ENCODE measurements around the gene RUSC2. TPM values are rescaled to one million over a fixed set of nuclear protein-coding genes. Genes with fewer than 3 reads are reported as not detected.

The RUSC2 gene, protein sequence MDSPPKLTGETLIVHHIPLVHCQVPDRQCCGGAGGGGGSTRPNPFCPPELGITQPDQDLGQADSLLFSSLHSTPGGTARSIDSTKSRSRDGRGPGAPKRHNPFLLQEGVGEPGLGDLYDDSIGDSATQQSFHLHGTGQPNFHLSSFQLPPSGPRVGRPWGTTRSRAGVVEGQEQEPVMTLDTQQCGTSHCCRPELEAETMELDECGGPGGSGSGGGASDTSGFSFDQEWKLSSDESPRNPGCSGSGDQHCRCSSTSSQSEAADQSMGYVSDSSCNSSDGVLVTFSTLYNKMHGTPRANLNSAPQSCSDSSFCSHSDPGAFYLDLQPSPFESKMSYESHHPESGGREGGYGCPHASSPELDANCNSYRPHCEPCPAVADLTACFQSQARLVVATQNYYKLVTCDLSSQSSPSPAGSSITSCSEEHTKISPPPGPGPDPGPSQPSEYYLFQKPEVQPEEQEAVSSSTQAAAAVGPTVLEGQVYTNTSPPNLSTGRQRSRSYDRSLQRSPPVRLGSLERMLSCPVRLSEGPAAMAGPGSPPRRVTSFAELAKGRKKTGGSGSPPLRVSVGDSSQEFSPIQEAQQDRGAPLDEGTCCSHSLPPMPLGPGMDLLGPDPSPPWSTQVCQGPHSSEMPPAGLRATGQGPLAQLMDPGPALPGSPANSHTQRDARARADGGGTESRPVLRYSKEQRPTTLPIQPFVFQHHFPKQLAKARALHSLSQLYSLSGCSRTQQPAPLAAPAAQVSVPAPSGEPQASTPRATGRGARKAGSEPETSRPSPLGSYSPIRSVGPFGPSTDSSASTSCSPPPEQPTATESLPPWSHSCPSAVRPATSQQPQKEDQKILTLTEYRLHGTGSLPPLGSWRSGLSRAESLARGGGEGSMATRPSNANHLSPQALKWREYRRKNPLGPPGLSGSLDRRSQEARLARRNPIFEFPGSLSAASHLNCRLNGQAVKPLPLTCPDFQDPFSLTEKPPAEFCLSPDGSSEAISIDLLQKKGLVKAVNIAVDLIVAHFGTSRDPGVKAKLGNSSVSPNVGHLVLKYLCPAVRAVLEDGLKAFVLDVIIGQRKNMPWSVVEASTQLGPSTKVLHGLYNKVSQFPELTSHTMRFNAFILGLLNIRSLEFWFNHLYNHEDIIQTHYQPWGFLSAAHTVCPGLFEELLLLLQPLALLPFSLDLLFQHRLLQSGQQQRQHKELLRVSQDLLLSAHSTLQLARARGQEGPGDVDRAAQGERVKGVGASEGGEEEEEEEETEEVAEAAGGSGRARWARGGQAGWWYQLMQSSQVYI (N-terminal part only)
- total RNA-seq: 10 to 100 TPM; 16.0 to 42.7 (median 28.0) TPM

- ATAC-seq (ENCODE audit: low FRiP score in 2 of 2) (peak; percentile 92 to 93), DNase-seq (peak; percentile 85 to 96)
- no peaks in the 10 kb centered on the region for H3K27me3 ChIP-seq
- TF ChIP-seq POLR2A (IDR thresholded peaks at IDR 0.05): peak in 3 of 4 donors; percentile 31 to 77 (median 48)
- TF ChIP-seq EP300 (IDR thresholded peaks at IDR 0.05): peak in 1 of 4 donors; percentile 11
- peak; percentile 48 to 84 for TF ChIP-seq POLR2AphosphoS5 (IDR thresholded peaks at IDR 0.05)
- TF ChIP-seq CTCF (IDR thresholded peaks at IDR 0.05): peak; percentile 39 to 76 (median 66)
- WGBS, 2 donors: 6 to 10% methylated on average over 5 to 28 of the region's 71 CpGs
- peaks cover 11 to 36% (median 18%) of the 10 kb centered on the region in 4 donors for H3K4me1 ChIP-seq
- H3K4me3 ChIP-seq: peak within 1 kb of the TSS; percentile 49 to 90 (median 78)
- peak within 1 kb of the TSS; percentile 90 to 95 (median 93) for H3K27ac ChIP-seq
- no peaks in the 10 kb centered on the region for H3K9me3 ChIP-seq
- no peaks in the 10 kb centered on the region for H3K36me3 ChIP-seq
These were observed at the start of gene RUSC2 for GRCh38 chr9:35489313-35490154. RUSC2 (plus strand) TSS chr9:35490111; CDS start chr9:35546522, 56,411 bp downstream.

GRCh38 chr9:35446012-35446411, 43.9 kb upstream of the RUSC2 start:
- WGBS, 2 donors: 87% methylated on average over 3 of the region's 3 CpGs
- DNase-seq: no peak
- no peak for ATAC-seq (ENCODE audit: low FRiP score in 2 of 2)

DNA sequence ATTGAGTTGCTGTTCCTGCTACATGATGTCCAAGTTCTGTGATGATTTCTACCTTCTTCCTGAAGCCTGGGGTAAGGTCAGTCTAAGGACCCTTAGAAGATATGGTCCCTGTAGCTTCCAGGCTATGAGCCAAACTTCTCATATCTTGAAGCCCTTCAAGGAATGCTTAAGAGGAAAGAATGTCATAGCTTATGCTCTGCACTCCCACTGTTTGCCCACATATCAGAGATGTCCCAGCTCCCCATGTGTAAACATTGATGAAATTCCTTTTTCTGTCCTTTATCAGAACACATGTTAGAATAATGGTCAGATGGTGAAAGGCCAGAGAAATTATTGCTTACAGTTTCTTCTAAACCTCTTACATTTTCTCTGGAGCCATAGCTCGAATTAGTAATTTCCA, 41.4 kb upstream of the RUSC2 start:
- ATAC-seq (ENCODE audit: low FRiP score in 2 of 2) (no peak), DNase-seq (no peak)
- no peaks in the 10 kb centered on the region for H3K9me3 ChIP-seq
- H3K27me3 ChIP-seq: no peaks in the 10 kb centered on the region
- no peaks in the 10 kb centered on the region for H3K36me3 ChIP-seq
- H3K27ac ChIP-seq: no peak overlapping the region
- no peaks in the 10 kb centered on the region for H3K4me1 ChIP-seq
- 61 to 70% methylated on average over 1 of the region's 1 CpG for WGBS, 2 donors
- TF ChIP-seq POLR2A (IDR thresholded peaks at IDR 0.05): no peak
- TF ChIP-seq CTCF (IDR thresholded peaks at IDR 0.05): no peak
- TF ChIP-seq POLR2AphosphoS5 (IDR thresholded peaks at IDR 0.05): no peak
- TF ChIP-seq EP300 (IDR thresholded peaks at IDR 0.05): no peak
- H3K4me3 ChIP-seq: no peak overlapping the region

More at GRCh38 chr9:35446012-35446411, 43.9 kb upstream of the RUSC2 start:
- TF ChIP-seq CTCF (IDR thresholded peaks at IDR 0.05) (no peak), EP300 (IDR thresholded peaks at IDR 0.05) (no peak), POLR2A (IDR thresholded peaks at IDR 0.05) (no peak), POLR2AphosphoS5 (IDR thresholded peaks at IDR 0.05) (no peak)
- Histone ChIP-seq H3K4me3 (no peak overlapping the region), H3K27ac (no peak overlapping the region), H3K27me3 (no peaks in the 10 kb centered on the region), H3K4me1 (no peaks in the 10 kb centered on the region), H3K9me3 (no peaks in the 10 kb centered on the region), H3K36me3 (no peaks in the 10 kb centered on the region)

DNA sequence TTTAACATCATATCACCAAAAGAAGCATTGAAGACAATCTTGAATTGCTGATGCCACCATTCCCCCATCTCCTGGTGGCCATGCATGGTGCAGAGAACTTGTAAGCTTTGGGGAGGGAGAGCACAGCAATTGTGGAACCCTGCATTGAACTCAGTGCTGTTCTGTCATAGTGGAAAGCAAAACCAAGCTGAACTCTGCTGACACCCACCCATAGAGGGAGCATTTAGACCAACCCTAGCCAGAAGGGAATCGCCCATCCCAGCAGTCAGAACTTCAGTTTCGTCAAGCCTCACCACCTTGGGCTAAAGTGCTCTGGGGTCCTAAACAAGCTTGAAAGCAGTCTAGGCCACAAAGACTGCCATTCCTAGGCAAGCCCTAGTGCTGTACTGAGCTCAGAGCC, 37.4 kb upstream of the RUSC2 start:
- Histone ChIP-seq H3K27me3 (no peaks in the 10 kb centered on the region), H3K27ac (no peak overlapping the region), H3K9me3 (peaks cover 0 to 4% (median 0%) of the 10 kb centered on the region in 4 donors), H3K36me3 (no peaks in the 10 kb centered on the region), H3K4me1 (no peaks in the 10 kb centered on the region), H3K4me3 (no peak overlapping the region)
- TF ChIP-seq POLR2AphosphoS5 (IDR thresholded peaks at IDR 0.05) (no peak), EP300 (IDR thresholded peaks at IDR 0.05) (no peak), CTCF (IDR thresholded peaks at IDR 0.05) (no peak), POLR2A (IDR thresholded peaks at IDR 0.05) (no peak)
- 90% methylated on average over 2 of the region's 2 CpGs; no CpG with 5 or more reads in 1 of the 2 donors for WGBS, 2 donors
- DNase-seq (no peak), ATAC-seq (ENCODE audit: low FRiP score in 2 of 2) (no peak)

Data from upper lobe of left lung (tissue), 6 donors.